NCI-H446 (cell line): ENCODE results near the gene CCDC154.

Experiments used
- DNase-seq, 2 experiments: peaks; one replicate each; lab custom pipeline; 2025; lab: John Stamatoyannopoulos, UW

Gene CCDC154

GRCh38 chr16:1416521-1416941 is 27.8 kb downstream of the CCDC154 start:
- no peak for DNase-seq

- DNase-seq = peak in 1 of 2 experiments; percentile 62
These were observed 29.7 kb downstream of the CCDC154 start, which contains the start of gene UNKL for GRCh38 chr16:1414532-1415260. Gene UNKL, minus strand, starts transcription at chr16:1414704. Its CDS starts 13 bp downstream, at chr16:1414691.

- DNase-seq = peak in 1 of 2 experiments; percentile 25
These were observed 30.4 kb downstream of the CCDC154 start for GRCh38 chr16:1413684-1414531.

GRCh38 chr16:1412847-1413246 is 31.5 kb downstream of the CCDC154 start:
- DNase-seq = no peak

GRCh38 chr16:1408171-1408837 is 36.1 kb downstream of the CCDC154 start:
- peak; percentile 69 to 92 for DNase-seq

- peak in 1 of 2 experiments; percentile 46 for DNase-seq
These were observed 36.6 kb downstream of the CCDC154 start for GRCh38 chr16:1407753-1408152.

GRCh38 chr16:1403733-1404132 is 40.6 kb downstream of the CCDC154 start:
- no peak for DNase-seq

- DNase-seq = no peak
These were observed 41.3 kb downstream of the CCDC154 start for GRCh38 chr16:1403036-1403435.

GRCh38 chr16:1401758-1402154 is 42.6 kb downstream of the CCDC154 start:
- DNase-seq = no peak

GRCh38 chr16:1401061-1401757 is 43.1 kb downstream of the CCDC154 start:
- no peak for DNase-seq

GRCh38 chr16:1398826-1399581 is 45.4 kb downstream of the CCDC154 start:
- no peak for DNase-seq

- no peak for DNase-seq
These were observed 46.0 kb downstream of the CCDC154 start for GRCh38 chr16:1398351-1398750.

GRCh38 chr16:1397779-1398178 is 46.6 kb downstream of the CCDC154 start:
- DNase-seq = no peak

GRCh38 chr16:1395444-1396031 is 48.8 kb downstream of the CCDC154 start:
- no peak for DNase-seq

GRCh38 chr16:1394367-1394951 is 49.9 kb downstream of the CCDC154 start:
- DNase-seq = no peak

GRCh38 chr16:1393613-1394176 is 50.7 kb downstream of the CCDC154 start:
- no peak for DNase-seq

GRCh38 chr16:1392826-1393225 is 51.5 kb downstream of the CCDC154 start:
- DNase-seq = no peak

GRCh38 chr16:1390239-1390779 is 54.0 kb downstream of the CCDC154 start:
- DNase-seq = no peak

- no peak for DNase-seq
These were observed 54.6 kb downstream of the CCDC154 start for GRCh38 chr16:1389762-1390161.

- DNase-seq = no peak
These were observed 57.0 kb downstream of the CCDC154 start for GRCh38 chr16:1387331-1387730.
